Thyroid gland (tissue), 4 donors: ENCODE measurements around the gene ATPAF1. TPM values are rescaled to one million over a fixed set of nuclear protein-coding genes. Genes with fewer than 3 reads are reported as not detected.

ENCODE experiments used
- DNase-seq, 2 donors: peaks; one replicate each; pipeline ENCODE4 v3.0.0-alpha.2; 2019
- H3K27ac ChIP-seq, 3 donors: fragments of 200-600 bp; sonication (generic); 1 replicate in 2 of 3; 2 replicates in 1 of 3; pipeline ENCODE4 v1.5.1; 2016 to 2019; ENCODE audit warnings: mild to moderate bottlenecking in 1 of 3, moderate library complexity in 1 of 3
- H3K27me3 ChIP-seq: fragments of 200-600 bp; sonication (generic); one replicate; pipeline ENCODE4 v1.5.1; 2019
- H3K36me3 ChIP-seq, 2 donors: fragments of 200-600 bp; sonication (generic); one replicate each; pipeline ENCODE4 v1.5.1; 2016 to 2019
- H3K4me1 ChIP-seq, 2 donors: fragments of 200-600 bp; sonication (generic); one replicate each; pipeline ENCODE4 v1.5.1; 2017 to 2019
- H3K4me3 ChIP-seq, 3 donors: fragments of 200-600 bp; sonication (generic); replicated peaks in 1 of 3; 1 replicate in 2 of 3; 2 replicates in 1 of 3; pipeline ENCODE4 v1.5.1; 2016; ENCODE audit warnings: mild to moderate bottlenecking in 1 of 3
- H3K9me3 ChIP-seq: fragments of 200-600 bp; sonication (generic); one replicate; pipeline ENCODE4 v1.5.1; 2017
- POLR2A ChIP-seq, 2 donors: fragments of 450-650 bp; IDR thresholded peaks; one replicate each; pipeline ENCODE4 v1.6.1; 2017; ENCODE audit warnings: antibody characterized with exemption in 2 of 2, mild to moderate bottlenecking in 2 of 2, moderate library complexity in 1 of 2
- WGBS, 2 donors: methylation state at CpG; one replicate each; pipeline ENCODE4 v1.1.5; 2017; 5-methylcytosine and 5-hydroxymethylcytosine counted together
- intact Hi-C: fragments of 100-400 bp; cut with DNase I; formaldehyde crosslinking; loops from one replicate; pipeline ENCODE4 v1.15.1; 2023
- total RNA-seq, 4 donors: library from RNA; depleted of rRNA; stranded (reverse); fragments of >200 nt; gene quantifications; one replicate each; pipeline ENCODE4 v1.2.3, GENCODE V29; 2016
- TF ChIP-seq, protein P1 (sequence below), 6 experiments: fragments of 200-600 bp in 3 of 6; fragments of 450-650 bp in 3 of 6; sonication (generic) in 3 of 6; IDR thresholded peaks; one replicate each; pipeline ENCODE4 v1.5.1; 2016 to 2019; ENCODE audit warnings: antibody characterized with exemption in 6 of 6, mild to moderate bottlenecking in 2 of 6, inconsistent platforms in 1 of 6, moderate library complexity in 1 of 6

ATPAF1 gene
- total RNA-seq, 4 donors from 2014 or later: 48.0 to 85.6 (median 56.3) TPM

DNA sequence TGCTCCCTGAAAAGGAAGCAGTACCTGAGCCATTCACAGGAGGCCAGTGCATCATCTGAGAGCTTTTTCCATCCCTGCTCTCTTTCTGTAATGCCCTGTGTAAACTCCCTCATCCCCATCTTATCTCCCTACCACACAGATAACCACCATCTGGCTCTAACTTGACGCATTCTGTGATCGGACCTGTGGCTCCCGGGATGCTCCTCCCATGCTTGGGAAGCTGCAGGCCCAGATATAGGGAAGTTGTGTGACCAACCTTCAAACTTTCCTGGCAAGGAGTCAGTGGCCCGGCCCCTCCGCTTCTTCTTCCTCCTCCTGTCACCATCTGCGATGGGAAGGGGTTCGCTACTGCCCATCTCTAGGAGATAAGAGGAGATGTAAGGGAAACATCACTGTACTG lies 85.2 kb downstream of the ATPAF1 start:
- Histone ChIP-seq H3K4me1 (no peaks in the 10 kb centered on the region), H3K27ac (no peak overlapping the region), H3K36me3 (peaks cover 6 to 31% of the 10 kb centered on the region in 2 donors), H3K27me3 (no peaks in the 10 kb centered on the region), H3K9me3 (no peaks in the 10 kb centered on the region), H3K4me3 (no peak overlapping the region)
- DNase-seq: no peak
- 90 to 96% methylated on average over 7 of the region's 7 CpGs for WGBS, 2 donors
- TF ChIP-seq, protein P1, sequence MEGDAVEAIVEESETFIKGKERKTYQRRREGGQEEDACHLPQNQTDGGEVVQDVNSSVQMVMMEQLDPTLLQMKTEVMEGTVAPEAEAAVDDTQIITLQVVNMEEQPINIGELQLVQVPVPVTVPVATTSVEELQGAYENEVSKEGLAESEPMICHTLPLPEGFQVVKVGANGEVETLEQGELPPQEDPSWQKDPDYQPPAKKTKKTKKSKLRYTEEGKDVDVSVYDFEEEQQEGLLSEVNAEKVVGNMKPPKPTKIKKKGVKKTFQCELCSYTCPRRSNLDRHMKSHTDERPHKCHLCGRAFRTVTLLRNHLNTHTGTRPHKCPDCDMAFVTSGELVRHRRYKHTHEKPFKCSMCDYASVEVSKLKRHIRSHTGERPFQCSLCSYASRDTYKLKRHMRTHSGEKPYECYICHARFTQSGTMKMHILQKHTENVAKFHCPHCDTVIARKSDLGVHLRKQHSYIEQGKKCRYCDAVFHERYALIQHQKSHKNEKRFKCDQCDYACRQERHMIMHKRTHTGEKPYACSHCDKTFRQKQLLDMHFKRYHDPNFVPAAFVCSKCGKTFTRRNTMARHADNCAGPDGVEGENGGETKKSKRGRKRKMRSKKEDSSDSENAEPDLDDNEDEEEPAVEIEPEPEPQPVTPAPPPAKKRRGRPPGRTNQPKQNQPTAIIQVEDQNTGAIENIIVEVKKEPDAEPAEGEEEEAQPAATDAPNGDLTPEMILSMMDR (IDR thresholded peaks at IDR 0.05): no peak
- no peak for TF ChIP-seq POLR2A (IDR thresholded peaks at IDR 0.05)
- intact Hi-C loops: no loop called here

Other genes starting within 250 kb of the ATPAF1 start
- not detected for gene DMBX1, start 178.5 kb downstream of the ATPAF1 start, total RNA-seq
- not detected for gene KNCN, start 116.7 kb downstream of the ATPAF1 start, total RNA-seq
- 10 to 100 TPM; 20.8 to 29.6 (median 23.4) TPM for gene MKNK1, start 64.1 kb downstream of the ATPAF1 start, total RNA-seq
- 10 to 100 TPM; 22.4 to 30.8 (median 26.6) TPM for gene MOB3C, start 51.6 kb downstream of the ATPAF1 start, total RNA-seq
- 1 to 10 TPM in 1 of 4 donors, not detected in 3; 2.1 TPM for gene TEX38, start 3.5 kb upstream of the ATPAF1 start, total RNA-seq
- gene EFCAB14, start 50.8 kb upstream of the ATPAF1 start, total RNA-seq: 100 to 1,000 TPM; 129 to 162 (median 138) TPM
- gene CYP4B1, start 130.7 kb upstream of the ATPAF1 start, total RNA-seq: 10 to 100 TPM; 29.4 to 72.4 (median 62.5) TPM